Neural progenitor cell (in vitro differentiated cells): ENCODE results near the gene TLE1. TPM values are rescaled to one million over a fixed set of nuclear protein-coding genes. Genes with fewer than 3 reads are reported as not detected.
"Not testable (repeated sequence)": the region's sequence is repeated elsewhere in the genome, so short reads cannot be mapped to it uniquely, and the experiment has no call there.

Experiments
- DNase-seq: peaks from one replicate; pipeline ENCODE4 v3.0.0-alpha.2; 2016; ENCODE audit warnings: low spot score
- H2AFZ ChIP-seq: fragments of 200-600 bp; sonication (generic); replicated peaks from 2 replicates; pipeline ENCODE4 v1.6.1; 2016; ENCODE audit warnings: antibody characterized with exemption
- H3F3A ChIP-seq: fragments of 200-600 bp; sonication (generic); 2 replicates; pipeline ENCODE4 v1.6.1; 2016; ENCODE audit warnings: antibody characterized with exemption, low read depth
- H3K27ac ChIP-seq: fragments of 200-600 bp; sonication (generic); 2 replicates; pipeline ENCODE4 v1.5.1; 2016; ENCODE audit warnings: mild to moderate bottlenecking
- H3K27me3 ChIP-seq: fragments of 200-600 bp; sonication (generic); 2 replicates; pipeline ENCODE4 v1.6.1; 2016; ENCODE audit warnings: mild to moderate bottlenecking, moderate library complexity
- H3K36me3 ChIP-seq: fragments of 200-600 bp; sonication (generic); 2 replicates; pipeline ENCODE4 v1.5.1; 2016
- H3K4me1 ChIP-seq: fragments of 200-600 bp; sonication (generic); 2 replicates; pipeline ENCODE4 v1.6.1; 2016; ENCODE audit warnings: mixed run types
- H3K4me2 ChIP-seq: fragments of 200-600 bp; sonication (generic); 2 replicates; pipeline ENCODE4 v1.6.1; 2016
- H3K4me3 ChIP-seq: fragments of 200-600 bp; sonication (generic); 2 replicates; pipeline ENCODE4 v1.5.1; 2016
- H3K79me2 ChIP-seq: fragments of 200-600 bp; sonication (generic); 2 replicates; pipeline ENCODE4 v1.6.1; 2016; ENCODE audit warnings: low read depth
- H3K9ac ChIP-seq: fragments of 200-600 bp; sonication (generic); 2 replicates; pipeline ENCODE4 v1.6.1; 2016
- H3K9me3 ChIP-seq: fragments of 200-600 bp; sonication (generic); 2 replicates; pipeline ENCODE4 v1.5.1; 2016; ENCODE audit warnings: low read depth
- H4K20me1 ChIP-seq: fragments of 200-600 bp; sonication (generic); 2 replicates; pipeline ENCODE4 v1.6.1; 2016; ENCODE audit warnings: low read depth
- H3K27ac Mint-ChIP-seq: 3 replicates; pipeline ENCODE4 v1.8.0; 2021; ENCODE audit warnings: mixed read lengths
- H3K27me3 Mint-ChIP-seq: 2 replicates; pipeline ENCODE4 v1.8.0; 2022; ENCODE audit warnings: low read depth, mild to moderate bottlenecking, inconsistent platforms, moderate library complexity, mixed read lengths; ENCODE audit not compliant: insufficient read depth
- H3K36me3 Mint-ChIP-seq: 3 replicates; pipeline ENCODE4 v1.8.0; 2021; ENCODE audit warnings: mixed read lengths
- H3K4me1 Mint-ChIP-seq: 3 replicates; pipeline ENCODE4 v1.8.0; 2021; ENCODE audit warnings: mixed read lengths
- H3K4me3 Mint-ChIP-seq: 3 replicates; pipeline ENCODE4 v1.8.0; 2021; ENCODE audit warnings: mild to moderate bottlenecking, moderate library complexity, mixed read lengths
- H3K9me3 Mint-ChIP-seq: 3 replicates; pipeline ENCODE4 v1.8.0; 2020; ENCODE audit warnings: mixed read lengths
- EZH2 ChIP-seq: fragments of 200-600 bp; sonication (generic); IDR thresholded peaks from 2 replicates; pipeline ENCODE4 v1.6.1; 2017; ENCODE audit warnings: antibody characterized with exemption, mild to moderate bottlenecking, moderate library complexity
- EZH2phosphoT487 ChIP-seq: fragments of 200-600 bp; sonication (generic); IDR thresholded peaks from 2 replicates; pipeline ENCODE4 v1.6.1; 2017; ENCODE audit warnings: antibody characterized with exemption
- total RNA-seq: library from RNA; depleted of rRNA; stranded (reverse); fragments of >200 nt; gene quantifications from 2 replicates; pipeline ENCODE4 v1.2.3, GENCODE V29; 2015; ENCODE audit warnings: low replicate concordance
- TF ChIP-seq, protein P1 (sequence below): fragments of 200-600 bp; sonication (generic); IDR thresholded peaks from 2 replicates; pipeline ENCODE4 v1.5.1; 2017; ENCODE audit warnings: antibody characterized with exemption, mild to moderate bottlenecking

The TLE1 gene
- total RNA-seq, 1 donor from 2014 or later = 54.7 TPM

DNA sequence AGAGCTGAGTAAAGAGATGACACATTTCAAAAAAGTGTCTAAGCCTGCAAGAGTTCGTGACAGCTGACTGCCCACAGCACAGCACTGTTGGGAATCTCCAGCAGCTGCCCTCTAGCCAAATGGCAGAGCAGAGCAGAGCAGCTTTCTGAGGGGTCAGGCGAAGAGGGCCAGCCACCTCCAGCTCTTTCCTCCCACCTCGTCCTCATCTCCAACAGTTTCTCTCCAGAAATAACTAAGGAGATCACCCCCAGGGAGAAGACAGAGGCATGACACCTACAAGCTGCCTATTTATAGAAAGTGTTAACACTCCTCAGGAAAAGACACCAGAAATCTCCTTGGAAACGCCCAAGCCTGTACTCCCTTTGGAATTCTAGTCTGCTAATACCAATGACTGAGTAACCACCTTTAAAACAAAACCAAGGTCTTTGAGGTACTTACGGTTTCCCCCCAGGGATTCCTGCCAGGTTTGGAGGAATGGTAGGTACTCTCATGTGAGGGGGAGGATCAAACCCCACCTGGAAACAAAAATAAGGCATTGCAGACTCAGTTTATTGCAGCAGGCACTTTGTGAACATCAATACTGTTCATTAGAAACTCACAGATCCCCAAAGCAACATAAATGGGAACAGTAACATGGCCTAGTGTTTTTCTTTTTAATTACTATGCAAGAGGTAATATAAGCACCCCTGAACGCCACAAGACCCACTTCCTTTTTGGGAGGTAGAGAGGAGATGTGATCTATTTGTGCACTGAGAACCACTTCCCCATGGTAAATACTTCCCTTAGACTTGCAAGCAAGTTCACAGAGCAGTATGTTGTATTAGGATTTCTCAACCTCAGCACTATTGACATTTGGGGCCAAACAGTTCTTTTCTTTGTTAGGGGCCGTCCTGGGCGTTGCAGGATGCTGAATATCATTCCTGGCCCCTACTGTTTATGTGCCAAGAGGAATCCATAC lies 79.3 kb downstream of the TLE1 start:
- Histone ChIP-seq H3K27ac (no peak overlapping the region), H3K9me3 (no peaks in the 10 kb centered on the region), H3F3A (no peaks in the 10 kb centered on the region), H2AFZ (no peak overlapping the region), H3K27me3 (no peaks in the 10 kb centered on the region), H3K79me2 (no peaks in the 10 kb centered on the region), H3K4me2 (no peak overlapping the region), H3K9ac (no peak overlapping the region), H3K4me1 (peaks cover 11% of the 10 kb centered on the region), H3K36me3 (peaks cover 2% of the 10 kb centered on the region), H4K20me1 (no peaks in the 10 kb centered on the region), H3K4me3 (no peak overlapping the region)
- Mint-ChIP-seq H3K27ac (no peak overlapping the region), H3K4me1 (peaks cover 28% of the 10 kb centered on the region), H3K27me3 (peaks cover 2% of the 10 kb centered on the region), H3K9me3 (no peaks in the 10 kb centered on the region), H3K36me3 (peaks cover 60% of the 10 kb centered on the region), H3K4me3 (no peak overlapping the region)
- no peak for DNase-seq
- TF ChIP-seq EZH2phosphoT487 (no peak), EZH2 (no peak)
- TF ChIP-seq, protein P1, sequence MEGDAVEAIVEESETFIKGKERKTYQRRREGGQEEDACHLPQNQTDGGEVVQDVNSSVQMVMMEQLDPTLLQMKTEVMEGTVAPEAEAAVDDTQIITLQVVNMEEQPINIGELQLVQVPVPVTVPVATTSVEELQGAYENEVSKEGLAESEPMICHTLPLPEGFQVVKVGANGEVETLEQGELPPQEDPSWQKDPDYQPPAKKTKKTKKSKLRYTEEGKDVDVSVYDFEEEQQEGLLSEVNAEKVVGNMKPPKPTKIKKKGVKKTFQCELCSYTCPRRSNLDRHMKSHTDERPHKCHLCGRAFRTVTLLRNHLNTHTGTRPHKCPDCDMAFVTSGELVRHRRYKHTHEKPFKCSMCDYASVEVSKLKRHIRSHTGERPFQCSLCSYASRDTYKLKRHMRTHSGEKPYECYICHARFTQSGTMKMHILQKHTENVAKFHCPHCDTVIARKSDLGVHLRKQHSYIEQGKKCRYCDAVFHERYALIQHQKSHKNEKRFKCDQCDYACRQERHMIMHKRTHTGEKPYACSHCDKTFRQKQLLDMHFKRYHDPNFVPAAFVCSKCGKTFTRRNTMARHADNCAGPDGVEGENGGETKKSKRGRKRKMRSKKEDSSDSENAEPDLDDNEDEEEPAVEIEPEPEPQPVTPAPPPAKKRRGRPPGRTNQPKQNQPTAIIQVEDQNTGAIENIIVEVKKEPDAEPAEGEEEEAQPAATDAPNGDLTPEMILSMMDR = no peak

DNA sequence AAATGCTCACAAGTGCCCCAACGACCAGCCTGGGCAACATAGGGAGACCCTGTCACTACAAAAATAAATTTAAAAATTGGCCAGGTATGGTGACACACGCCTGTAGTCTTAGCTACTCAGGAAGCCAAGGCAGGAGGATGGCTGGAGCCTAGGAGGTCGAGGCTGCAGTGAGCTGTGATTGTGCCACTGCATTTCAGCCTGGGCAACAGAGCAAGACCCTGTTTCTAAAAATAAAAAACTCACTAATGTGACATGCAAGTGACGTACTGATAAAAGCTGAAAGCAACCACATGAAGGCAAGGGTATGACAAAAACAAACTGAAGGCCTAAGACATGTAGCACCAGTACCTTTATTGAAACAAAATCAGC lies 81.1 kb downstream of the TLE1 start:
- Histone ChIP-seq H3K9ac (no peak overlapping the region), H3K9me3 (no peaks in the 10 kb centered on the region), H3K27me3 (no peaks in the 10 kb centered on the region), H3F3A (no peaks in the 10 kb centered on the region), H4K20me1 (no peaks in the 10 kb centered on the region), H3K36me3 (peaks cover 3% of the 10 kb centered on the region), H3K79me2 (peaks cover 4% of the 10 kb centered on the region), H3K4me2 (no peak overlapping the region), H3K4me1 (peaks cover 11% of the 10 kb centered on the region), H3K27ac (no peak overlapping the region), H3K4me3 (no peak overlapping the region), H2AFZ (no peak overlapping the region)
- no peaks in the 10 kb centered on the region for H3K9me3 Mint-ChIP-seq
- no peaks in the 10 kb centered on the region for H3K27me3 Mint-ChIP-seq
- DNase-seq = no peak
- peaks cover 24% of the 10 kb centered on the region for H3K4me1 Mint-ChIP-seq
- no peak overlapping the region for H3K4me3 Mint-ChIP-seq
- H3K27ac Mint-ChIP-seq = no peak overlapping the region
- TF ChIP-seq EZH2phosphoT487 (no peak), EZH2 (no peak)
- TF ChIP-seq, protein P1 = no peak
- H3K36me3 Mint-ChIP-seq = peaks cover 63% of the 10 kb centered on the region

DNA sequence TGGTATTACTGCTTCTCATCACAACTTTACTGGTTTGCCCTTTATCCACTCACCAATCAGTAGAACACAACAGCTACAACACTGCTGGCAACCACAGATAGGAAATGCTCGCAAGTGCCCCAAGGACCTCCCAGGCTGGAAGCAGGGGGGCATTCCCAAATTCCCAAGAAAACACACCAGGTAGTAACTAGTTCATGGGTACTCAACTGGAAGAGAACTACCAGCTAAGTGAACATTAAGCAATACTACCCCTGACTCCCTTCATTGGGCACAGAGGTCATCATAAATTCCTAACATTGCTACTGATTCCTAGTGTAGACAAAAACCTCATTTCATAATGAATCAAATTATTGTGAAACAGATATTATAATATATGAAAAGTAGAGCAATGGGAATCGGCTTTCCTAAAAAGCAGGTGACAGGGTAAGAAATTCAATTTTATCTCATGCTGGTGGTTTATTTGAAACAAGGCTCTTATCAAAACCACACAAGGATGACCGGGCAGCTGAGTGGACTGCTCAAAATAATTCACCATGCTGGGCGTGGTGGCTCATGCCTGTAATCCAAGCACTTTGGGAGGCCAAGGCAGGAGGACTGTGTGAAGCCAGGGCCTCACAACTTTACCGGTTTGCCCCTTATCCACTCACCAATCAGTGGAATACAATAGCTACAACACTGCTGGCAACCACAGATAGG lies 81.6 kb downstream of the TLE1 start:
- no peaks in the 10 kb centered on the region for H3K9me3 ChIP-seq
- TF ChIP-seq EZH2phosphoT487 = no peak
- no peak for TF ChIP-seq EZH2
- TF ChIP-seq, protein P1 = no peak
- no peak overlapping the region for H2AFZ ChIP-seq
- no peak overlapping the region for H3K27ac ChIP-seq
- Mint-ChIP-seq H3K4me1 (peaks cover 20% of the 10 kb centered on the region), H3K27ac (no peak overlapping the region), H3K9me3 (no peaks in the 10 kb centered on the region), H3K27me3 (no peaks in the 10 kb centered on the region), H3K36me3 (peaks cover 62% of the 10 kb centered on the region), H3K4me3 (no peak overlapping the region)
- no peak for DNase-seq
- H3K4me3 ChIP-seq = no peak overlapping the region
- H3K4me2 ChIP-seq = no peak overlapping the region
- H4K20me1 ChIP-seq = no peaks in the 10 kb centered on the region
- peaks cover 4% of the 10 kb centered on the region for H3K79me2 ChIP-seq
- peaks cover 7% of the 10 kb centered on the region for H3K36me3 ChIP-seq
- peaks cover 11% of the 10 kb centered on the region for H3K4me1 ChIP-seq
- no peaks in the 10 kb centered on the region for H3F3A ChIP-seq
- H3K27me3 ChIP-seq = no peaks in the 10 kb centered on the region
- no peak overlapping the region for H3K9ac ChIP-seq

DNA sequence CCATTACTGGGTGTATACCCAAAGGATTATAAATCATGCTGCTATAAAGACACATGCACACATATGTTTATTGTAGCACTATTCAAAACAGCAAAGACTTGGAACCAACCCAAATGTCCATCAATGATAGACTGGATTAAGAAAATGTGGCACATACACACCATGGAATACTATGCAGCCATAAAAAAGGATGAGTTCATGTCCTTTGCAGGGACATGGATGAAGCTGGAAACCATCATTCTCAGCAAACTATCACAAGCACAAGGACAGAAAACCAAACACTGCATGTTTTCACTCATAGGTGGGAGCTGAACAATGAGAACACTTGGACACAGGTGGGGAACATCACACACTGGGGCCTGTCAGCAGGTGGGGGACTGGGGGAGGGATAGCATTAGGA lies 83.1 kb downstream of the TLE1 start:
- not testable (repeated sequence) for H3K4me3 Mint-ChIP-seq, H3K27ac Mint-ChIP-seq, H3K36me3 ChIP-seq, H3K9me3 Mint-ChIP-seq, H3K9me3 ChIP-seq, H3K27me3 Mint-ChIP-seq, H3K4me3 ChIP-seq, H2AFZ ChIP-seq, H3K27ac ChIP-seq, H3F3A ChIP-seq, H3K79me2 ChIP-seq, H3K4me2 ChIP-seq, H4K20me1 ChIP-seq, H3K9ac ChIP-seq, H3K27me3 ChIP-seq, DNase-seq
- H3K4me1 Mint-ChIP-seq = peaks cover 20% of the 10 kb centered on the region
- peaks cover 11% of the 10 kb centered on the region for H3K4me1 ChIP-seq
- H3K36me3 Mint-ChIP-seq = peaks cover 66% of the 10 kb centered on the region
